Thoracic aorta (tissue), 2 donors: ENCODE measurements around the gene GALNT2. TPM values are rescaled to one million over a fixed set of nuclear protein-coding genes. Genes with fewer than 3 reads are reported as not detected.

Experiments
- ATAC-seq: fragments of 150-250 bp; one replicate; pipeline ENCODE4 v1.8.0; 2017; ENCODE audit warnings: low read depth; ENCODE audit not compliant: insufficient number of reproducible peaks, low FRiP score
- DNase-seq: peaks from one replicate; pipeline ENCODE4 v3.0.0-alpha.2; 2020; ENCODE audit warnings: low spot score
- H3K27ac ChIP-seq, 2 donors: fragments of 200-600 bp; sonication (generic); 1 replicate in 1 of 2; 2 replicates in 1 of 2; pipeline ENCODE4 v1.5.1; 2016; ENCODE audit warnings: mild to moderate bottlenecking in 2 of 2, moderate library complexity in 2 of 2
- H3K27me3 ChIP-seq: fragments of 200-600 bp; sonication (generic); replicated peaks from 2 replicates; pipeline ENCODE4 v1.6.0; 2016; ENCODE audit warnings: mild to moderate bottlenecking; ENCODE audit not compliant: insufficient read depth
- H3K36me3 ChIP-seq: fragments of 200-600 bp; sonication (generic); one replicate; pipeline ENCODE4 v1.5.1; 2016
- H3K4me1 ChIP-seq, 2 donors: fragments of 200-600 bp; sonication (generic); 1 replicate in 1 of 2; 2 replicates in 1 of 2; pipeline versions ENCODE4 v1.5.1 to v1.6.0; 2016; ENCODE audit warnings: low read depth in 2 of 2, mild to moderate bottlenecking in 1 of 2; ENCODE audit not compliant: control insufficient read depth in 1 of 2
- H3K4me3 ChIP-seq: fragments of 200-600 bp; sonication (generic); 2 replicates; pipeline ENCODE4 v1.5.1; 2016; ENCODE audit warnings: mild to moderate bottlenecking
- H3K9me3 ChIP-seq: fragments of 200-600 bp; sonication (generic); 2 replicates; pipeline ENCODE4 v1.5.1; 2016
- CTCF ChIP-seq: fragments of 200-600 bp; sonication (generic); IDR thresholded peaks from one replicate; pipeline ENCODE4 v1.5.1; 2019; ENCODE audit warnings: antibody characterized with exemption
- total RNA-seq, 2 donors: library from RNA; depleted of rRNA; stranded (reverse); fragments of >200 nt; gene quantifications; one replicate each; pipeline versions ENCODE4 v1.1.0 to v1.2.3, GENCODE V29; 2016

GALNT2 gene
- total RNA-seq, 2 donors from 2014 or later = 113 to 148 TPM

DNA sequence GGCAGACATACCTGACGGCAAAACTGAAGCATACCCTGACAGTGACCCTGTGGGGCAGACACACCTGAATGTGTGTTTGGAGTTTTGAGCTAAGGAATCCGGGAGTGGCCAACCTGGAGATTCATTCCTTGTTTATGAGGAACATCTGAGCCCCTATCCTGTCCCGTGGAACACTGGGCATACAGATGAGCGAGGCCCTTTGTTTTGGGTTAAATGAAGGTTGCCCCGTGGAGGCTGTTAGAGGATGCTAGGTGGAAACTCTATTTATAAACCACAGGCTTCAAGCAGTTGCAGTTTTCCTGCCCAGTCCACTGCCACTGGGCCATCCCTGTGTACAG lies 18.1 kb downstream of the GALNT2 start:
- H3K27me3 ChIP-seq = no peaks in the 10 kb centered on the region
- DNase-seq = no peak
- no peak for ATAC-seq
- H3K36me3 ChIP-seq = no peaks in the 10 kb centered on the region
- H3K4me1 ChIP-seq = peaks cover 37 to 79% of the 10 kb centered on the region in 2 donors
- peak overlapping the region; percentile 94 to 97 for H3K27ac ChIP-seq
- TF ChIP-seq CTCF = no peak
- H3K9me3 ChIP-seq = no peaks in the 10 kb centered on the region
- H3K4me3 ChIP-seq = peak overlapping the region; percentile 2

GRCh38 chr1:230086151-230086550 lies 19.1 kb downstream of the GALNT2 start:
- Histone ChIP-seq H3K27me3 (no peaks in the 10 kb centered on the region), H3K9me3 (no peaks in the 10 kb centered on the region), H3K27ac (peak overlapping the region; percentile 94 to 97), H3K4me1 (peaks cover 33 to 79% of the 10 kb centered on the region in 2 donors), H3K36me3 (no peaks in the 10 kb centered on the region), H3K4me3 (no peak overlapping the region)
- no peak for TF ChIP-seq CTCF
- no peak for ATAC-seq
- no peak for DNase-seq

GRCh38 chr1:230087028-230087716 lies 20.1 kb downstream of the GALNT2 start:
- H3K27ac ChIP-seq = peak overlapping the region; percentile 94 to 97
- no peak overlapping the region for H3K4me3 ChIP-seq
- ATAC-seq = no peak
- no peak for DNase-seq
- TF ChIP-seq CTCF = no peak
- H3K27me3 ChIP-seq = no peaks in the 10 kb centered on the region
- H3K9me3 ChIP-seq = no peaks in the 10 kb centered on the region
- H3K36me3 ChIP-seq = no peaks in the 10 kb centered on the region
- peaks cover 33 to 90% of the 10 kb centered on the region in 2 donors for H3K4me1 ChIP-seq

- H3K9me3 ChIP-seq = no peaks in the 10 kb centered on the region
- H3K27ac ChIP-seq = peak overlapping the region; percentile 94 to 97
- H3K4me3 ChIP-seq = no peak overlapping the region
- DNase-seq (no peak), ATAC-seq (no peak)
- TF ChIP-seq CTCF = no peak
- H3K27me3 ChIP-seq = no peaks in the 10 kb centered on the region
- no peaks in the 10 kb centered on the region for H3K36me3 ChIP-seq
- H3K4me1 ChIP-seq = peaks cover 33 to 95% of the 10 kb centered on the region in 2 donors
Measured at GRCh38 chr1:230087717-230088105, 20.7 kb downstream of the GALNT2 start.

GRCh38 chr1:230090194-230090711 lies 23.2 kb downstream of the GALNT2 start:
- no peak for DNase-seq
- no peak for ATAC-seq
- Histone ChIP-seq H3K4me1 (peaks cover 18 to 86% of the 10 kb centered on the region in 2 donors), H3K4me3 (no peak overlapping the region), H3K36me3 (no peaks in the 10 kb centered on the region), H3K27ac (peak overlapping the region; percentile 24 to 97), H3K9me3 (no peaks in the 10 kb centered on the region), H3K27me3 (no peaks in the 10 kb centered on the region)
- no peak for TF ChIP-seq CTCF
